HG03025 (cell line): ENCODE results near the gene SPTBN1.

Source experiments
- ATAC-seq: cut with Tn5 transposase; IDR thresholded peaks from one replicate; pipeline ENCODE4 v1.9.1; 2021; ENCODE audit warnings: mild to moderate bottlenecking, moderate library complexity; ENCODE audit not compliant: unreplicated experiment, low FRiP score

Gene SPTBN1

DNA sequence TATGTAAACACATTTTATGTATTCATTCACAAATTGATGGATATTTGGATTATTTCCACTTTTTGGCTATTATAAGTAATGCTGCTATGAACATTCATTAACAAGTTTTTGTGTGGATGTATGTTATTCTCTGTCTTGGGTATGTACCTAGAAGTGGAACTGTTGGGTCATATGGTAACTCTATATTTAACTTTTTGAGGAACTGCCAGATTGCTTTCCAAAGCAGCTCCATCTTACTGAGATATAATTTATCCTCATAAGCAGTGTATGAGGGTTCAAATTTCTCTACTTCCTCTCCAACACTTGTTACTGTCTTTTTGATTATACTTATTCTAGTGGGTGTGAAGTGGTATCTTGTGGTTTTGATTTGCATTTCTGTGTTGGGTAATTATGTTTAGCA lies 260.2 kb downstream of the SPTBN1 start:
- ATAC-seq = no peak

DNA sequence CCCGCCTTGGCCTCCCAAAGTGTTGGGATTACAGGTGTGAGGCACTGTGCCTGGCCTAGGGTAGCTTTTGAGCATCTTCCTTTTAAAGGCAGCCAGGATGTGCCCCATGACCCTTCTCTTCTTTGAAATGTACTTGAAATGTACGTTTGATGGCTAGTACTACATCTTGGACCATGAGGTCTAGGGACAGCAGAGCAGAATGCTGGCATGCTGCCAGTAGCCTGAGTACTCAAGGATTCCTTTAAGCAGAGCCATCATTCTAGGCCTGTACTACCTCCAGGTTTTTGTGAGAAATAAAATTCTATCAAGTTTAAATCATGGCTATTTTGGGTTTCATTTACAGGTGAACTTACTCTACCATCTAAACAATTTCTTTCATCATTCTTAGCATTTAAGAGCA lies 264.4 kb downstream of the SPTBN1 start:
- ATAC-seq = no peak
